Neuronal stem cell (in vitro differentiated cells): ENCODE measurements around the gene DDX59.

Experiments
- DNase-seq: peaks from one replicate; pipeline ENCODE4 v3.0.0-alpha.2; 2013; ENCODE audit warnings: low spot score
- H2AFZ ChIP-seq: one replicate; pipeline ENCODE4 v1.6.1; 2013; ENCODE audit warnings: mild to moderate bottlenecking, low read length, inconsistent platforms
- H2AK5ac ChIP-seq: 2 replicates; pipeline ENCODE4 v1.6.1; 2013; ENCODE audit warnings: low read depth, mild to moderate bottlenecking, inconsistent platforms, low read length, moderate library complexity, mixed read lengths
- H2BK120ac ChIP-seq: 2 replicates; pipeline ENCODE4 v1.6.1; 2013; ENCODE audit warnings: low read depth, mild to moderate bottlenecking, inconsistent platforms, low read length, moderate library complexity, mixed read lengths
- H2BK12ac ChIP-seq: one replicate; pipeline ENCODE4 v1.6.1; 2013; ENCODE audit warnings: low read length, inconsistent platforms
- H2BK15ac ChIP-seq: 2 replicates; pipeline ENCODE4 v1.6.1; 2013; ENCODE audit warnings: mild to moderate bottlenecking, low read length, inconsistent platforms, mixed read lengths
- H2BK5ac ChIP-seq: one replicate; pipeline ENCODE4 v1.6.1; 2013; ENCODE audit warnings: inconsistent platforms, mild to moderate bottlenecking, low read length, moderate library complexity
- H3K14ac ChIP-seq: one replicate; pipeline ENCODE4 v1.6.1; 2013; ENCODE audit warnings: low read length, inconsistent platforms
- H3K18ac ChIP-seq: 2 replicates; pipeline ENCODE4 v1.6.1; 2013; ENCODE audit warnings: low read length, inconsistent platforms
- H3K23ac ChIP-seq: 2 replicates; pipeline ENCODE4 v1.6.1; 2013; ENCODE audit warnings: low read depth, mild to moderate bottlenecking, mixed read lengths, low read length, inconsistent platforms; ENCODE audit not compliant: poor library complexity
- H3K27ac ChIP-seq: replicated peaks from 3 replicates; pipeline ENCODE4 v1.5.1; 2013; ENCODE audit warnings: low read length, inconsistent platforms
- H3K27me3 ChIP-seq, 3 experiments: 2 replicates each; pipeline ENCODE4 v1.6.1; 2013; ENCODE audit warnings: low read length in 3 of 3, mild to moderate bottlenecking in 2 of 3, inconsistent platforms in 1 of 3, low read depth in 1 of 3, mixed read lengths in 1 of 3, moderate library complexity in 1 of 3; ENCODE audit not compliant: control insufficient read depth in 3 of 3, insufficient read depth in 3 of 3
- H3K36me3 ChIP-seq, 2 donors: replicated peaks in 1 of 2; 2 replicates each; pipeline ENCODE4 v1.6.1; 2013; ENCODE audit warnings: low read length in 2 of 2; ENCODE audit not compliant: control insufficient read depth in 2 of 2, insufficient read depth in 2 of 2
- H3K4ac ChIP-seq: 2 replicates; pipeline ENCODE4 v1.6.1; 2013; ENCODE audit warnings: inconsistent platforms, mild to moderate bottlenecking, low read length, moderate library complexity
- H3K4me1 ChIP-seq, 2 donors: 1 replicate in 1 of 2; 2 replicates in 1 of 2; pipeline ENCODE4 v1.6.1; 2013; ENCODE audit warnings: low read length in 2 of 2, low read depth in 1 of 2; ENCODE audit not compliant: control insufficient read depth in 2 of 2, insufficient read depth in 1 of 2
- H3K4me2 ChIP-seq: one replicate; pipeline ENCODE4 v1.6.1; 2013; ENCODE audit warnings: mild to moderate bottlenecking, low read length, inconsistent platforms; ENCODE audit not compliant: insufficient read depth, poor library complexity, severe bottlenecking
- H3K4me3 ChIP-seq, 2 donors: 2 replicates each; pipeline ENCODE4 v1.5.1; 2013; ENCODE audit warnings: low read length in 2 of 2, mild to moderate bottlenecking in 2 of 2, inconsistent platforms in 1 of 2, moderate library complexity in 1 of 2
- H3K79me1 ChIP-seq: one replicate; pipeline ENCODE4 v1.6.1; 2013; ENCODE audit warnings: low read depth, mild to moderate bottlenecking, inconsistent platforms, low read length, moderate library complexity
- H3K9ac ChIP-seq: one replicate; pipeline ENCODE4 v1.6.1; 2013; ENCODE audit warnings: mild to moderate bottlenecking, low read depth, low read length, inconsistent platforms; ENCODE audit not compliant: poor library complexity
- H3K9me3 ChIP-seq, 2 donors: replicated peaks in 1 of 2; 2 replicates each; pipeline versions ENCODE3 to v1.6.1; 2013; ENCODE audit warnings: low read length in 2 of 2, mild to moderate bottlenecking in 2 of 2, inconsistent platforms in 1 of 2, low read depth in 1 of 2, mixed read lengths in 1 of 2, moderate library complexity in 1 of 2; ENCODE audit not compliant: control insufficient read depth in 2 of 2, insufficient read depth in 1 of 2
- H4K8ac ChIP-seq: one replicate; pipeline ENCODE4 v1.6.1; 2013; ENCODE audit warnings: low read depth, mild to moderate bottlenecking, inconsistent platforms, low read length, moderate library complexity
- H4K91ac ChIP-seq: one replicate; pipeline ENCODE4 v1.6.1; 2013; ENCODE audit warnings: low read length, low read depth, mild to moderate bottlenecking, inconsistent platforms; ENCODE audit not compliant: poor library complexity
- WGBS, 2 donors: extraction: QIAGEN DNeasy Blood & Tissue Kit; methylation state at CpG; one replicate each; pipeline ENCODE4 v1.1.7; 2013; ENCODE audit warnings: missing lambda C conversion rate in 2 of 2, mixed read lengths in 1 of 2; ENCODE audit not compliant: insufficient read length in 2 of 2, insufficient replicate concordance in 1 of 2; ENCODE audit errors: extremely low coverage in 2 of 2; 5-methylcytosine and 5-hydroxymethylcytosine counted together

Gene DDX59

GRCh38 chr1:200686620-200687019, 16.9 kb upstream of the DDX59 start:
- H2BK15ac ChIP-seq: no peak overlapping the region
- no peak overlapping the region for H2AFZ ChIP-seq
- no peak overlapping the region for H2BK5ac ChIP-seq
- DNase-seq: no peak
- no peak overlapping the region for H2AK5ac ChIP-seq
- H3K27ac ChIP-seq: no peak overlapping the region
- H4K8ac ChIP-seq: no peak overlapping the region
- no peak overlapping the region for H2BK120ac ChIP-seq
- no peaks in the 10 kb centered on the region for H3K27me3 ChIP-seq
- H3K4ac ChIP-seq: no peak overlapping the region
- no peaks in the 10 kb centered on the region for H3K4me1 ChIP-seq
- no peaks in the 10 kb centered on the region for H3K36me3 ChIP-seq
- H3K23ac ChIP-seq: no peak overlapping the region
- H4K91ac ChIP-seq: no peak overlapping the region
- no peak overlapping the region for H2BK12ac ChIP-seq
- H3K18ac ChIP-seq: no peak overlapping the region
- H3K4me2 ChIP-seq: no peak overlapping the region
- no CpG with 5 or more reads among the region's 2 CpGs for WGBS, 2 donors
- H3K9me3 ChIP-seq: no peaks in the 10 kb centered on the region
- no peak overlapping the region for H3K4me3 ChIP-seq
- no peak overlapping the region for H3K9ac ChIP-seq
- no peak overlapping the region for H3K14ac ChIP-seq
- no peaks in the 10 kb centered on the region for H3K79me1 ChIP-seq

GRCh38 chr1:200684015-200684414, 14.3 kb upstream of the DDX59 start:
- Histone ChIP-seq H2BK15ac (no peak overlapping the region), H3K27ac (no peak overlapping the region), H3K9ac (no peak overlapping the region), H3K4me3 (no peak overlapping the region), H3K14ac (no peak overlapping the region), H4K8ac (no peak overlapping the region), H4K91ac (no peak overlapping the region), H3K27me3 (no peaks in the 10 kb centered on the region), H2BK12ac (no peak overlapping the region), H3K9me3 (no peaks in the 10 kb centered on the region), H3K4me1 (no peaks in the 10 kb centered on the region), H3K4ac (no peak overlapping the region), H2BK5ac (no peak overlapping the region), H2AK5ac (no peak overlapping the region), H2BK120ac (no peak overlapping the region), H3K36me3 (no peaks in the 10 kb centered on the region), H3K23ac (no peak overlapping the region), H3K79me1 (no peaks in the 10 kb centered on the region), H3K4me2 (no peak overlapping the region), H2AFZ (no peak overlapping the region), H3K18ac (no peak overlapping the region)
- WGBS, 2 donors: no CpG with 5 or more reads among the region's 4 CpGs
- no peak for DNase-seq

GRCh38 chr1:200683298-200683697, 13.6 kb upstream of the DDX59 start:
- H3K9ac ChIP-seq: no peak overlapping the region
- no peak overlapping the region for H2BK120ac ChIP-seq
- H3K18ac ChIP-seq: no peak overlapping the region
- H2BK15ac ChIP-seq: no peak overlapping the region
- no peak overlapping the region for H3K4me3 ChIP-seq
- WGBS, 2 donors: no CpG with 5 or more reads among the region's 1 CpG
- H3K23ac ChIP-seq: no peak overlapping the region
- no peak overlapping the region for H3K4me2 ChIP-seq
- no peaks in the 10 kb centered on the region for H3K36me3 ChIP-seq
- no peak overlapping the region for H2AFZ ChIP-seq
- no peaks in the 10 kb centered on the region for H3K9me3 ChIP-seq
- no peak overlapping the region for H4K91ac ChIP-seq
- H3K14ac ChIP-seq: no peak overlapping the region
- DNase-seq: no peak
- no peak overlapping the region for H2AK5ac ChIP-seq
- H2BK12ac ChIP-seq: no peak overlapping the region
- no peaks in the 10 kb centered on the region for H3K27me3 ChIP-seq
- H3K4me1 ChIP-seq: no peaks in the 10 kb centered on the region
- H3K79me1 ChIP-seq: no peaks in the 10 kb centered on the region
- no peak overlapping the region for H3K27ac ChIP-seq
- no peak overlapping the region for H4K8ac ChIP-seq
- no peak overlapping the region for H2BK5ac ChIP-seq
- H3K4ac ChIP-seq: no peak overlapping the region

- Histone ChIP-seq H2AFZ (peak overlapping the region; percentile 76), H2BK5ac (no peak overlapping the region), H2BK15ac (no peak overlapping the region), H3K9me3 (no peaks in the 10 kb centered on the region), H3K9ac (no peak overlapping the region), H3K4me3 (no peak overlapping the region), H3K27ac (no peak overlapping the region), H4K8ac (no peak overlapping the region), H3K23ac (no peak overlapping the region), H3K36me3 (no peaks in the 10 kb centered on the region), H2BK12ac (no peak overlapping the region), H4K91ac (no peak overlapping the region), H3K79me1 (no peaks in the 10 kb centered on the region), H2AK5ac (no peak overlapping the region), H3K18ac (no peak overlapping the region), H3K14ac (no peak overlapping the region), H3K4me1 (no peaks in the 10 kb centered on the region), H3K27me3 (no peaks in the 10 kb centered on the region), H3K4ac (no peak overlapping the region), H3K4me2 (no peak overlapping the region), H2BK120ac (no peak overlapping the region)
- DNase-seq: no peak
- no CpG with 5 or more reads among the region's 6 CpGs for WGBS, 2 donors
Observed at GRCh38 chr1:200681231-200681630, 11.5 kb upstream of the DDX59 start.
